ENCODE results near the gene IL17RB.

Gene IL17RB

DNA sequence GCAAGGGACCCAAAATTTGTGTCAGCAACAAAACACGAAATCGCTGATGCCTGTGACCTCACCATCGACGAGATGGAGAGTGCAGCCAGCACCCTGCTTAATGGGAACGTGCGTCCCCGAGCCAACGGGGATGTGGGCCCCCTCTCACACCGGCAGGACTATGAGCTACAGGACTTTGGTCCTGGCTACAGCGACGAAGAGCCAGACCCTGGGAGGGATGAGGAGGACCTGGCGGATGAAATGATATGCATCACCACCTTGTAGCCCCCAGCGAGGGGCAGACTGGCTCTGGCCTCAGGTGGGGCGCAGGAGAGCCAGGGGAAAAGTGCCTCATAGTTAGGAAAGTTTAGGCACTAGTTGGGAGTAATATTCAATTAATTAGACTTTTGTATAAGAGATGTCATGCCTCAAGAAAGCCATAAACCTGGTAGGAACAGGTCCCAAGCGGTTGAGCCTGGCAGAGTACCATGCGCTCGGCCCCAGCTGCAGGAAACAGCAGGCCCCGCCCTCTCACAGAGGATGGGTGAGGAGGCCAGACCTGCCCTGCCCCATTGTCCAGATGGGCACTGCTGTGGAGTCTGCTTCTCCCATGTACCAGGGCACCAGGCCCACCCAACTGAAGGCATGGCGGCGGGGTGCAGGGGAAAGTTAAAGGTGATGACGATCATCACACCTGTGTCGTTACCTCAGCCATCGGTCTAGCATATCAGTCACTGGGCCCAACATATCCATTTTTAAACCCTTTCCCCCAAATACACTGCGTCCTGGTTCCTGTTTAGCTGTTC, 35.0 kb upstream of the IL17RB start:
- no peaks in the 10 kb centered on the region for H3K27me3 ChIP-seq
- TF ChIP-seq, protein P1, sequence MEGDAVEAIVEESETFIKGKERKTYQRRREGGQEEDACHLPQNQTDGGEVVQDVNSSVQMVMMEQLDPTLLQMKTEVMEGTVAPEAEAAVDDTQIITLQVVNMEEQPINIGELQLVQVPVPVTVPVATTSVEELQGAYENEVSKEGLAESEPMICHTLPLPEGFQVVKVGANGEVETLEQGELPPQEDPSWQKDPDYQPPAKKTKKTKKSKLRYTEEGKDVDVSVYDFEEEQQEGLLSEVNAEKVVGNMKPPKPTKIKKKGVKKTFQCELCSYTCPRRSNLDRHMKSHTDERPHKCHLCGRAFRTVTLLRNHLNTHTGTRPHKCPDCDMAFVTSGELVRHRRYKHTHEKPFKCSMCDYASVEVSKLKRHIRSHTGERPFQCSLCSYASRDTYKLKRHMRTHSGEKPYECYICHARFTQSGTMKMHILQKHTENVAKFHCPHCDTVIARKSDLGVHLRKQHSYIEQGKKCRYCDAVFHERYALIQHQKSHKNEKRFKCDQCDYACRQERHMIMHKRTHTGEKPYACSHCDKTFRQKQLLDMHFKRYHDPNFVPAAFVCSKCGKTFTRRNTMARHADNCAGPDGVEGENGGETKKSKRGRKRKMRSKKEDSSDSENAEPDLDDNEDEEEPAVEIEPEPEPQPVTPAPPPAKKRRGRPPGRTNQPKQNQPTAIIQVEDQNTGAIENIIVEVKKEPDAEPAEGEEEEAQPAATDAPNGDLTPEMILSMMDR (IDR thresholded peaks at IDR 0.05; ENCODE audit: low read depth, low read length): no peak

DNA sequence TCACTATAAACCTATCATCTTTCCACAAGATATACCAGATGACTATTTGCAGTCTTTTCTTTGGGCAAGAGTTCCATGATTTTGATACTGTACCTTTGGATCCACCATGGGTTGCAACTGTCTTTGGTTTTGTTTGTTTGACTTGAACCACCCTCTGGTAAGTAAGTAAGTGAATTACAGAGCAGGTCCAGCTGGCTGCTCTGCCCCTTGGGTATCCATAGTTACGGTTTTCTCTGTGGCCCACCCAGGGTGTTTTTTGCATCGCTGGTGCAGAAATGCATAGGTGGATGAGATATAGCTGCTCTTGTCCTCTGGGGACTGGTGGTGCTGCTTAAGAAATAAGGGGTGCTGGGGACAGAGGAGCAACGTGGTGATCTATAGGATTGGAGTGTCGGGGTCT, 33.9 kb upstream of the IL17RB start:
- no peaks in the 10 kb centered on the region for H3K4me1 ChIP-seq
- H3K4me3 ChIP-seq (ENCODE audit: low read depth, low read length): no peak overlapping the region
- H3K27me3 ChIP-seq: no peaks in the 10 kb centered on the region
- no peak for DNase-seq
- H3K36me3 ChIP-seq: no peaks in the 10 kb centered on the region
- no peaks in the 10 kb centered on the region for H3K9me3 ChIP-seq
- TF ChIP-seq, protein P1 (IDR thresholded peaks at IDR 0.05; ENCODE audit: low read depth, low read length): no peak

More for the DNA sequence above, 35.0 kb upstream of the IL17RB start:
- H3K4me1 ChIP-seq: no peaks in the 10 kb centered on the region
- no peaks in the 10 kb centered on the region for H3K36me3 ChIP-seq
- no peak overlapping the region for H3K4me3 ChIP-seq (ENCODE audit: low read depth, low read length)
- DNase-seq: no peak
- no peaks in the 10 kb centered on the region for H3K9me3 ChIP-seq

DNA sequence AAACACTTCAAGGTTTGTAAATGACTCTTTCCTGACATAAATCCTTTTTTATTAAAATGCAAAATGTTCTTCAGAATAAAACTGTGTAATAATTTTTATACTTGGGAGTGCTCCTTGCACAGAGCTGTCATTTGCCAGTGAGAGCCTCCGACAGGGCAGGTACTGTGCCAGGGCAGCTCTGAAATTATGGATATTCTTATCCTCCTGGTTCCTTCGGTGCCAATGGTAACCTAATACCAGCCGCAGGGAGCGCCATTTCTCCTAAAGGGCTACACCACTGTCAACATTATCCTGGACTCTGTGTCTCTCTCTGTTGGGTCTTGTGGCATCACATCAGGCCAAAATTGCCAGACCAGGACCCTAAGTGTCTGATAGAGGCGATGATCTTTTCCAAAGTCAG, 33.1 kb upstream of the IL17RB start:
- TF ChIP-seq, protein P1 (IDR thresholded peaks at IDR 0.05; ENCODE audit: low read depth, low read length): no peak
- Histone ChIP-seq H3K4me1 (no peaks in the 10 kb centered on the region), H3K9me3 (no peaks in the 10 kb centered on the region), H3K4me3 (ENCODE audit: low read depth, low read length) (no peak overlapping the region), H3K27me3 (no peaks in the 10 kb centered on the region), H3K36me3 (no peaks in the 10 kb centered on the region)
- DNase-seq: no peak

DNA sequence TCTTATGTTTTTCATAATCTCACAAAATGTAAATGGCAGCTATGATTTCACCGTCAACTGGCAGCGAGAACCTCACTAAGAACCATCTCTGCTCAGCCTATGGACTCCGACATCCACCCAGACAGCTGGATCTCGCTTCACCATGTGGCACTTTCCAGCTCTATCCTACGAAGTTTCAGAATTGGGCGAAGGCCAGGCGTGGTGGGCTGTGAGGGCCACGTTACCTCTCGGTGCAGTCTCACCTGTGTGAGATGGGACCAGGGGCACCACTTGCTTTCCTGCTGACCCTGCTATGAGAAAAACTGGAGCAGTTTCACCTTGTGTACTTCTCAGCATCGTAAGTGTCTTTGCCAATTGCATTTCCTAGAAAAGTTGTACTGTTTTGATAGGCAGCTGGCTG, 32.5 kb upstream of the IL17RB start:
- Histone ChIP-seq H3K36me3 (no peaks in the 10 kb centered on the region), H3K4me3 (ENCODE audit: low read depth, low read length) (no peak overlapping the region), H3K4me1 (no peaks in the 10 kb centered on the region), H3K9me3 (no peaks in the 10 kb centered on the region), H3K27me3 (no peaks in the 10 kb centered on the region)
- DNase-seq: no peak
- TF ChIP-seq, protein P1 (IDR thresholded peaks at IDR 0.05; ENCODE audit: low read depth, low read length): no peak

DNA sequence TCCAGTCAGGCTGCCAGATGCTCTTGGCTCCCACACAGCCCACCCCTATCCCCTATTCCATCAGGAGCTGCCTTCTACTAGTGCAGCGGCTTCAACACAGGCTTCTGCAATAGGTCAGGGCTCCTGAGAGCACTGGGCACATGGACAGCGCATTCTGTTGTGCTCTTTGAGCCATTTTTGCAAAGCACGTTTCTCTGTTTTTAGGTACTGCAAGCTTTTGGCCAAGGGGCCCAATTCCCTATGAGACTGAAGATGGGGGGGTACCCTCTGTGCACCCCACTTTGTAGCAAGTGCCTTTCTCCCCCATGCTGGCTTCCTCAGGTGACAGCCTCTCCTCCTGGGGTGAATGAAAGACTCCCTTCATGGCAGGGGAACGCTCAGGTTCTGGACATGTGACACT, 31.3 kb upstream of the IL17RB start:
- H3K36me3 ChIP-seq: no peaks in the 10 kb centered on the region
- no peaks in the 10 kb centered on the region for H3K4me1 ChIP-seq
- DNase-seq: no peak
- TF ChIP-seq, protein P1 (IDR thresholded peaks at IDR 0.05; ENCODE audit: low read depth, low read length): no peak
- H3K9me3 ChIP-seq: no peaks in the 10 kb centered on the region
- no peak overlapping the region for H3K4me3 ChIP-seq (ENCODE audit: low read depth, low read length)
- H3K27me3 ChIP-seq: no peaks in the 10 kb centered on the region

DNA sequence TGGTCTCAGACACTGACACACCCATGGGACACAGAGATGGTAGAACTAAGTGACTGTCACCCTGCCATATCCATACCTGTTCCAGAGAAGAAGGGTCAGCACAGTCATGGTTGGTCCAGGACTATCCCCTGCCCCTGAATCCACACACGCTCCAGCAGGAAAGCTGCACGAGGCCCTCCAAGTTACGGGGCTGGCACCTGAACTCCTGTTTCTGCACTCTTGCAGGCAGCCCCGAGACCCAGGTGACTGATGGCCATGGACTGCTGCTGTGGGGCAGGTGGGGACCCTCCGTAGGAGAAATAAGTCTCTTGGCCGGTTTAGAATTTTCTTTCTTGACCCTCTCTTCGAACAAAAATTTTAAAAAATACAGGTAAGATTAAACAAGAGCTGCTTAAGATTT, 30.7 kb upstream of the IL17RB start:
- TF ChIP-seq, protein P1 (IDR thresholded peaks at IDR 0.05; ENCODE audit: low read depth, low read length): no peak
- Histone ChIP-seq H3K4me1 (no peaks in the 10 kb centered on the region), H3K36me3 (no peaks in the 10 kb centered on the region), H3K9me3 (no peaks in the 10 kb centered on the region), H3K4me3 (ENCODE audit: low read depth, low read length) (no peak overlapping the region), H3K27me3 (no peaks in the 10 kb centered on the region)
- DNase-seq: no peak

Measured in BE2C (cell line).